GM21786 (cell line): ENCODE results near the gene RARS2.
"Not testable (repeated sequence)": the region's sequence is repeated elsewhere in the genome, so short reads cannot be mapped to it uniquely, and the experiment has no call there.

Source experiments
- ATAC-seq: cut with Tn5 transposase; IDR thresholded peaks from one replicate; pipeline ENCODE4 v1.9.1; 2021; ENCODE audit not compliant: unreplicated experiment

Gene RARS2

DNA sequence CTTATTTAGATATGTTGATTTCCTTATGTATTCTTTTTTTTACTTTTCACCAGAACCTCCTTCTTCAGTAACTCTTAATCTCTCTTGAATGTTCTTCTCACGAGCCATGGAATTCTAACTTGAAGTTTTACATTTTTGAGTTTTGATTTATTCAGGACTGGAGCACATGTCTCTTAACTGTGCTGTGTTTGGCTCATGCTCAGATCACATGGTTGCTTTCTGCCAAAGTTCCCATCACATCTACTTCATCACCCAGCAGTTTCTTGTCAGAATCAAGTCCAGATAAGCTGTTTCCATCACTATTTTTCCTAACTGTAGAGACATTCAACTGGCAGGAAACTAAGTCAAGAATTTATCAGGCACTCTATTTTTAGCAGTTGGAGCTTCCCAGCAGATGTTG lies 85.3 kb downstream of the RARS2 start:
- ATAC-seq: no peak

DNA sequence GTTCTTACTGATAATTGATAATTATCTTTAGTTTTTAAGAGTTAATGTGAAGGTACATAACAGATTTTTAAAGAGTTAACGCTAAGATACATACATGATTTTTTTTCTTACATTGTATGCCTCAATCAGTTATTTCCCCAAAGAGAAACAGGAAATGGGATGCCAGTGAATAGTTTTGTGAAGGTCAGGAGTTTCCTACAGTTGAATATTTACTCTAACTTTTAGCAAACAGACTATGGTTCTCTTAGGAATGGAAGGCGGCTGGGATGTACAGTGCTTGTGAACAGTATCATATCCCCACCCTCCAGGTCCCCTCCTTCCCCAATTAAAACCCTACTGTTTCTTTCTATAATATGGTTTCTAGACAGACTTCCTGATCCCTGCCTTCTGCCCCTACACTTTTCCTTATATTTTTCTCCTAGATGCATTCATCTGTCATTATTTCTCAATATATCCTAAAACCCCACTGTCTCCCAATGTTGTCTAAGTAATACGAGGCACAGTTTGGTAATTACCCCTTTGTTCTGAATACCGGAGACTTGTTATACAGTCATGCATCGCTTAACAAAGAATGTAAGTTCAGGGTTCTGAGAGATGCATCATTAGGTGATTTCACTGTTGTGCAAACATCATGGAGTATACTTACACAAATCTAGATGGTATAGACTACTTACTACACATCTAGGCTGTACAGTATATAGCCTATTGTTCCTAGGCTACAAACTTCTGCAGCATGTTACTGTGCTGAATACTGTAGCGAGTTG lies 87.8 kb downstream of the RARS2 start:
- ATAC-seq: no peak

DNA sequence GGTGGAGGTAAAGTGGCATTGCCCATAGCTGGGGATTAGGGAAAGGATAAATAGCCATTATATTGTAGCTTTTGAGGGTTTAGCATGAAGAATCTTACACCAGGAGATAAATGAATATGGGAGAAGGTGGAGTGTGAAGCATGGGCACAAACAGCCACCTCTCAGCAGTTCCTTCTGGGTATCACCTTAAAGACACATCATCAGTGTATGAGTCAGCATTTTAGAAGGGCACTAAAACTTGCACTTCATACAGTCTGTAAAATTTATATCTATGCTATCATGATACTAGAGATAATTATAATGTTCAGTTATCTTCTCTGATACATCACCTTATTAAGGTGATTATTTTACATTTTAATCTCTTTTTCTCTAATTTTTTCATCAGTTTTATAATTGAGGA lies 91.7 kb downstream of the RARS2 start:
- ATAC-seq: no peak

DNA sequence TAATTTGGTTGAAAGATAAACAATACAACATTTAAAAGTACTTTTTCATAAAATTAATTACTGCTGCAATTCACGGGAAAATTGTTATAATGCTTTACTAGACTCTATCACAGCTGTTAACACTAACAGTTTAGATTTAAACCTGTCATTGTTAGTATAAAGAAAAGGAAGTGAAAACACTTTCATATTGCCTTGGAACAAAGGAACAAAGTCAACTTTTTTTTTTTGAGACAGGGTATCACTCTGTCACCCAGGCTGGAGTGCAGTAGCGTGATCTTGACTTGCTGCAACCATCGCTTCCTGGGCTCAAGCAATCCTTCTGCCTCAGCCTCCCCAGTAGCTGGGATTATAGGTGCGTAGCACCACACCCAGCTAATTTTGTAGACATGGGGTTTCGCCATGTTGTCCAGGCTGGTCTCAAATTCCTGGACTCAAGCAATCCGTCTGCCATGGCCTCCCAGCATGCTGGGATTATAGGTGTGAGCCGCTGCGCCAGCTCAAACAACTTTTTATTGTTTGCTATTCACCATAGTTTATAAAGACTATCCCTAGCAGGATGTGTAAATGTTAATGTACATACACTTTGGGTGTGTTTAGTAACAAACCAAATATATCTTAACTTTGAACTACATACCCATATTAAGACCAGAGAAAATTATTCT lies 94.9 kb downstream of the RARS2 start:
- peak; percentile 75 for ATAC-seq

DNA sequence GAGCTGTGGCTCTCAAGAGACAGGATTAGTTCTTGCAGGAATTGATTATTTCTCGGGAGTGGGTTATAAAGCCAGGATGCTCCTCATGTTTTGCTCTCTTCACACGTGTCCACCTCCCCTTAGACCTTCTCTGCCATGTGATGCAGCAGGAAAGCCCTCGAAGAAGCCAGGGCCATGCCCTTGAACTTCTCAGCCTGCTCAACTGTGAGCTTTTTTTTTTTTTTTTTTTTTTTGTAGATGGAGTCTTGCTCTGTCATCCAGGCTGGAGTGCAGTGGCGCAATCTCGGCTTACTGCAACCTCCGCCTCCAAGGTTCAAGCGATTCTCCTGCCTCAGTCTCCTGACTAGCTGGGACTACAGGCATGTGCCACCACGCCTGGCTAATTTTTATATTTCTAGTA lies 100.5 kb downstream of the RARS2 start:
- not testable (repeated sequence) for ATAC-seq

DNA sequence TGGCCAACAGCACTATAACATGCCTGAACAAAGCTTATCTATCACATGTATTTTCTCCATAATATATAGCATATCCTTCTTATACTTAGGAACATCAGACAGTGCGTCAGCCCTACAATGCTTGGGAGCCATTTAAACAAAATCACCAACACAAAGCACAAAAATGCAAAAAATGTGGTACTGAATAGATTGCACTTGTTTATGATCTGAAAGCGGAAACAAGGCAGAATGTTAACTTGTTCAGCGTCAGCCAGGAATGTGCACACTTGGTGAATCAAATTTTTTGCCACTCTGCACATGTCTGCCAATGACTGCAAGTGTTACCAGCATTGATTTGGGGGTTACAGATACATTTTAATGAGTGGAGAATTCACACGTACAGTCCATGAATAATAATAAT lies 102.2 kb downstream of the RARS2 start:
- no peak for ATAC-seq

DNA sequence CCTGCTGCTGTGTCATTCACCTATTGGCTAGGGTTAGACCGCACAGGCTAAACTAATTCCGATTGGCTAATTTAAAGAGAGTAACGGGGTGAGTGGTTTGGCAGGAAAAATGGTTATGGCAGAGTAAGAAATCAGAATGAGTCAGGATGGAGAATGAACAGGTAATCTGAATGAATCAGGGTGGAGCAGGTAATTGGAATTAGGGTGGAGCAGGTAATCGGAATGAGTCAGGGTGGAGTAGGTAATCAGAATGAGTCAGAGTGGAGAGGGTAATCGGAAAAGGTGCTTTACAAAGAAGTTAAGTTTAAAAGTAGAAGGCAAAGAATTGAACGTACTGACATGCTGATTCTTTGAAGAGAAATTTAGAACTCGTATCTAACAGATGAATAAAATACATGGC lies 105.3 kb downstream of the RARS2 start:
- ATAC-seq: no peak

DNA sequence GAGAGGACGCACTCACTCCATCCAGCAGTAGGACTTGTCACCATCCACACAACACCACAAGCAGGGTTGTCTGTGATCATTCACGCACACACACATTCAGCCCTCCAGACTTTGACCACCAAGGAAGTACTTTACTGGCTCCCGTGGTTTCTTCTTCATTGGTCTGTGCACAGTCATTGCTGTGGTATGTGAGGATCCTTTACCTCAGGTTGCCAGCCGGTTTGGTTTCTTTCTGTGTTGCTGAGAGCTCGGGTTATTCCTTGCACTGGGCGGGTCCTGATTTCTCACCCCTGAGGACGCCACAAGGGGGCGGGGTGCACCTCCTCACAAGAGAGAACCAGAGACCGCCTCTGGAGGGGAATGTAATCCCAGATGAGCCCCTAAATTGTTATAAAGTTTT lies 105.9 kb downstream of the RARS2 start:
- ATAC-seq: no peak

DNA sequence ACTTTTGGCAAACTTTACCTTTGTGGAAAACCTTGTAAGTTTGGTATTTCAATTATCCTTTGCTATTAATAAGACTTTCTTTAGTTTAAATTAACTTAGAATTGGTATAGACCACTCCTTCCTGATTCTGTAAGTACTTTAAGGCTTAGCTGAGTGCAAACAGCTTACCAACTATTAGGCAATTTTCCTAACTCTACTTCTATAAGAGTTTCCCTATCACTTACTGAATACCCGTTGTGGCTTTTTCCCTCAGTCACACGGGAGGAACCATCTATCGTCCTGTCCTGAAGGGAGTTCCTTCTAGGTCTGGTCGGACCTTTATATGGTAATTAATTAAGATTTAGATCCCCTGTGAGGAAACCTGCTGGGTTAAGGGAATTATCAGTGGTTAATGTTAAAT lies 107.4 kb downstream of the RARS2 start:
- no peak for ATAC-seq

DNA sequence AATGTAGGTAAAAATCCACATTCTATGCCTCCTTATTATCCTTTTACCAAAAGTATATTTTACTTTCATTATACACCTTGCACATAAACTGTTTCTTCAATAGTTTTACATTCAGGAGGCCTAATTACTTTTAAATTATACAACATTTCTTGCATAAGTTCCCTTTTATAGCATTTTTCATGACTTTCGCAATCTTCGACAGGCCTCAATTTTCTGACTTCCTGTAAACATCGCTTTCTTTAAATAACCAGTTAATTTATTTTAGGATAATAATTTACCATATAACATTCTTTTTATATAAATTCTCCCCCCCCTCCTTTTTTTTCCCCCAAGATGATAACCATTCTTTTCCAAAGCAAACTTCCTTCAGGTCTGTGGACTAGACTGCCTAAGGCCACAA lies 107.9 kb downstream of the RARS2 start:
- ATAC-seq: no peak

DNA sequence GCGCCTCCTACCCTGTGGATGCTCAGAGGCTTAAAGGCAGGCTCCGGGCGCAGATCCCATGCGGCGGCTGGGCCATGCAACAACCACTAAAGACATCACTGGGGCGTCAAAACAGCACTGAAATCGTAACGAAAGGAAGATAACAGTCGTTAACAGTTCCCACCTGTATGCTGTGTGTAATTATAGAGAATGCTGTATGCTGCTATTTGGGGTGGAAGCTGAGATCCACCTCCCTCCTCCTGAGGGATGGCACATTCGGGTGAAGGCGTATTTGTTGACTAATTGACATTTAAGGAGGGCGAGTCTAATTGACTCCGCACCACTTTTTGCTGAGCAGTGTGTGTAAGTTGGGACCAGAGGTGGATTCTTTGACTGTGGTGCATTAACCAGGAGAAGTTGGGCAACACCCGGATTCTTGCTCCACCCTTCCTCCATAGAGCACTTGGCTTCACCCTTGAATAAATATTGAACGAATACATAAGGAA lies 116.3 kb downstream of the RARS2 start:
- peak; percentile 56 for ATAC-seq

DNA sequence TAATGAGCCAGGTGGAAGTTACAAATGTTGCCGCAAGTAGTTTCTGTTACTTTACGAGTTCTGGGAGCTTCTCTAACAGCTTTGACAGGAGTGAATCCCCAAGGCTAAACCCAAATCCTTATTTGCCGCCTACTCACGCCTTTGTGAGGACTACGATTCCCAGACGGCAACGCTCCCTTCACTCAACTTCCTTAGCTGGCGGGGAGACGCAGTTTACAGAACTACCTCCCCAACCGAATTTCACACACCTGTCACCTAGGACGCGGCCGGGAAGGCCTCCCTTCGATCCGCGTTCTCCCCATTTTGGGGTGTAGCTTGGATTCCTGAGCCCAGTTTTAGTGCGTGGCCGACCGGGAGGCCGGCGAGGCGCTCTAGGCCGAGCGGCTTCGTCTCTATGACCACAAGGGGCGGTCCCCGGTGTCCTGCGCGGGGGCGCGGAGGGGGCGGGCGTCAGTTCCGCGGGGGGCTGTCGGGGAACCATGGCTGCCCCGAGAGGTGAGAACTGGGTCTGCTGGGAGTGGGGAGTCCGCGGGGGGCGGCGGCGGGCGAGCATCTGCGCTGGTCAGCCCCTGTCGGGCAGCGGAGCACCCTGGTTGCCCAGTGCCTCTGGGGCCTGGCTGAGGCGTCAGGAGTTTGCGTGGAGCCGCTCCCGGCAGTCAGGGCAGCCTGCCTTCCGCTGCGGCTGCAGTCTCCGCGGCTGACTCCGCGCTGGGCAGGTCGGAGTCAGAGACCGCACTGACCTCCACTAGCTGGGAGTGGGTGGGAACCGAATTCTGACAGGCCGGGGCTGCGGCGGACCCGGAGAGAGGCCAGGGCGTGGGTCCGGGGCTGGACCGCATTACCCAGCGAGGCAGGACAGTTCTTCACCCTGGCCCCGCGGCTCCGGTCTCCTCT lies 117.0 kb downstream of the RARS2 start, which contains the start of gene SLC35A1:
Gene SLC35A1, plus strand, starts transcription at position 450 of the 894 bp plus-strand sequence. Its CDS starts 30 bp downstream, at position 480.
- peak; percentile 87 for ATAC-seq

DNA sequence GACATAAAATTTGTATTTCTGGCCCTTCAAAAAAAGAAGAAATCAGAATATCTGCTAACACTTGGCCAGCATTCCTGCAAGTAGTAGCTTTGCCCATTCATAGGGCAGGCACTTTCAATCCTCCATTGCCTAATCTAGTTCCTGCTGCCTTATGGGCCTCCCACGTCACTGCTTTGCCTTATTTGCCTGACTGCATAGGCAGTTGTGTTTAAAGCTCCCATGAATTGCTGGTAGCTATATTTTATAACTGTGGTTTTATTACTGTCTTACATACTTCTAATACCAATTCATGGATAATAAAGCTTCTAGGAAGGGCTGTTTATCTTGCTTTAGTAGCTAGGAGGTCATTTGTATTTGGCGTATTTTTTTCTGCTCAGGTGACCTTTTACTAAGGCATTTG lies 124.7 kb downstream of the RARS2 start:
- ATAC-seq: no peak
